ENCODE results near the gene UPF3B.

Gene UPF3B

GRCh38 chrX:119784747-119785446 lies 67.9 kb downstream of the UPF3B start:
- TF ChIP-seq CTCF (IDR thresholded peaks at IDR 0.05; ENCODE audit: low read depth, low read length): peak; percentile 57
- no peak overlapping the region for H3K4me3 ChIP-seq (ENCODE audit: low read depth, low read length)
